MCF 10A (cell line): ENCODE results near the gene ARL5A. TPM values are rescaled to one million over a fixed set of nuclear protein-coding genes. Genes with fewer than 3 reads are reported as not detected.

Experiments
- BruUV-seq: library from RNA; stranded (reverse); fragments of 400-500 nt; replicated peaks from 2 replicates; lab custom pipeline; 2021; lab: Mats Ljungman, UMichigan
- CTCF ChIA-PET: fragments of 300-600 bp; sonication (Branson Sonifier 250); formaldehyde crosslinking; extraction: SDS; loops from one replicate; lab custom pipeline; 2021; ENCODE audit warnings: antibody characterized with exemption, inconsistent platforms; lab: Yijun Ruan, JAX
- POLR2A ChIA-PET: fragments of 300-600, 350-650 bp; sonication (Branson Sonifier 250); formaldehyde crosslinking; extraction: SDS; loops from one replicate; lab custom pipeline; 2020; ENCODE audit warnings: antibody characterized with exemption, inconsistent platforms; lab: Yijun Ruan, JAX
- DNase-seq: peaks from one replicate; pipeline ENCODE4 v3.0.0-alpha.2; 2018; ENCODE audit not compliant: unreplicated experiment
- H3K27ac Mint-ChIP-seq: one replicate; pipeline ENCODE4 v1.8.0; 2022; ENCODE audit warnings: mild to moderate bottlenecking, low read depth, mixed read lengths; ENCODE audit not compliant: unreplicated experiment
- H3K27me3 Mint-ChIP-seq: one replicate; pipeline ENCODE4 v1.8.0; 2022; ENCODE audit warnings: mixed read lengths; ENCODE audit not compliant: insufficient read depth, unreplicated experiment
- H3K36me3 Mint-ChIP-seq: one replicate; pipeline ENCODE4 v1.8.0; 2022; ENCODE audit warnings: mild to moderate bottlenecking, moderate library complexity, mixed read lengths; ENCODE audit not compliant: insufficient read depth, unreplicated experiment
- H3K4me1 Mint-ChIP-seq: one replicate; pipeline ENCODE4 v1.8.0; 2022; ENCODE audit warnings: mixed read lengths; ENCODE audit not compliant: insufficient read depth, unreplicated experiment
- H3K4me3 Mint-ChIP-seq: one replicate; pipeline ENCODE4 v1.8.0; 2022; ENCODE audit warnings: mild to moderate bottlenecking, moderate library complexity, mixed read lengths; ENCODE audit not compliant: unreplicated experiment
- H3K9me3 Mint-ChIP-seq: one replicate; pipeline ENCODE4 v1.8.0; 2022; ENCODE audit warnings: mixed read lengths; ENCODE audit not compliant: unreplicated experiment
- CTCF ChIP-seq: fragments of 200-600 bp; IDR thresholded peaks from one replicate; pipeline ENCODE4 v1.8.0; 2022; ENCODE audit warnings: antibody characterized with exemption, mild to moderate bottlenecking; ENCODE audit not compliant: unreplicated experiment
- intact Hi-C: fragments of 100-400 bp; cut with micrococcal nuclease; formaldehyde crosslinking; loops from 2 replicates; pipeline ENCODE4 v1.14.1; 2022
- total RNA-seq: library from RNA; stranded (reverse); gene quantifications from 2 replicates; pipeline ENCODE4 v1.2.3, GENCODE V29; 2022

Gene ARL5A
- total RNA-seq, 1 experiment from 2014 or later, result 34.8 TPM

DNA sequence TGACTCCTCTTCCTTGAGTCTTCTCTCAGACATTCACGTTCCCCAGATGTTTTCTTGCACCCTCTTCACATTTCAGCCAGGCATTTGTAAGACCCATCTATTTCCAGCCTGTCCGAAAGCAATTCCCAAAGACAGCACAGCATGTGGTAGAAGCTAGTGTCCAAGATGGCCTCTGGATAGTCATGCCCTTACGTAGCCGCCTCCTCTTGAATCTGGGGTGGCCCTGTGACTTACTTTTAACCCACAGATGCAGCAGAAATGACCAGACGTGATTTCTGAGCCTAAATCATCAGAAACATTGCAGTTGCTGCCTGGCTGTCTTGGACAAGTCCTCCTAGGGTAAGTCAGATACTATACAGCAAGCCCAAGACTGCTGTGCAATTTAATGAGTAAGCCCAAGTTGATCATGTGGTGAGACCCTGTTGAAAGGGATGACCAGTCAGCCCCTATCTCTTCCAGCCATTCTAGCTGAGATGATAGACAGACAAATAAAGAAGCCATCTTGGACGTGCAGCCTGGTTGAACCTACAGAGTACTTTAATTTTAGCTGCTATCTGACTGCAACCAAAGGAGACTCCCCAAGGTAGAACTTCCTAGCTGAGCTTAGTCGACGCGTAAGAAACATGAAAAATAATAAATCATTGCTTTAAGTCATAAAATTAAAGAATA, 12.3 kb downstream of the ARL5A start:
- no peak for TF ChIP-seq CTCF
- intact Hi-C loops, result no loop called here
- POLR2A ChIA-PET, result interaction anchor here (0.7 to 1.4 kb wide), 2 partner anchors 12 to 130 kb away, joined by 3 read pairs; partner anchors contain the start of gene ARL5A
- no peak for DNase-seq
- Mint-ChIP-seq H3K4me1 (peaks cover 3% of the 10 kb centered on the region), H3K4me3 (no peak overlapping the region), H3K9me3 (peaks cover under 1% of the 10 kb centered on the region), H3K27ac (no peak overlapping the region), H3K36me3 (peaks cover 11% of the 10 kb centered on the region), H3K27me3 (no peaks in the 10 kb centered on the region)
- no TSS peak for BruUV-seq
- CTCF ChIA-PET, result interaction anchor here (0.6 to 2.9 kb wide), 5 partner anchors 8 to 486 kb away, joined by 3 to 18 read pairs (median 6); no protein-coding TSS in a partner anchor

GRCh38 chr2:151810489-151810888, 17.7 kb downstream of the ARL5A start:
- no peaks in the 10 kb centered on the region for H3K4me1 Mint-ChIP-seq
- ChIA-PET POLR2A (interaction anchor here (0.6 to 1.0 kb wide), 3 partner anchors 16 to 689 kb away, joined by 3 to 4 read pairs (median 3); partner anchors contain the start of gene ARL5A), CTCF (interaction anchor here (0.7 to 1.0 kb wide), 2 partner anchors 203 to 825 kb away, joined by 3 to 6 read pairs; no protein-coding TSS in a partner anchor)
- no peak for DNase-seq
- no peak for TF ChIP-seq CTCF
- peaks cover 7% of the 10 kb centered on the region for H3K36me3 Mint-ChIP-seq
- no peaks in the 10 kb centered on the region for H3K9me3 Mint-ChIP-seq
- BruUV-seq, result no TSS peak
- no peak overlapping the region for H3K27ac Mint-ChIP-seq
- no peak overlapping the region for H3K4me3 Mint-ChIP-seq
- intact Hi-C loops, result no loop called here
- H3K27me3 Mint-ChIP-seq, result no peaks in the 10 kb centered on the region

- intact Hi-C loops, result no loop called here
- Mint-ChIP-seq H3K9me3 (no peaks in the 10 kb centered on the region), H3K4me3 (no peak overlapping the region), H3K4me1 (no peaks in the 10 kb centered on the region), H3K27ac (no peak overlapping the region), H3K27me3 (no peaks in the 10 kb centered on the region), H3K36me3 (peaks cover 7% of the 10 kb centered on the region)
- ChIA-PET CTCF (interaction anchor here (1.2 to 3.6 kb wide), 2 partner anchors 8 to 216 kb away, joined by 4 to 18 read pairs; no protein-coding TSS in a partner anchor), POLR2A (no interaction called here)
- no TSS peak for BruUV-seq
- no peak for TF ChIP-seq CTCF
- DNase-seq, result no peak
Observed at GRCh38 chr2:151809073-151809383, 19.2 kb downstream of the ARL5A start.

- ChIA-PET CTCF (interaction anchor here (0.6 to 3.6 kb wide), 10 partner anchors 8 to 308 kb away, joined by 3 to 18 read pairs (median 4); no protein-coding TSS in a partner anchor), POLR2A (interaction anchor here (0.6 to 1.4 kb wide), 2 partner anchors 19 to 120 kb away, joined by 5 read pairs; partner anchors contain the start of gene ARL5A)
- peak; percentile 38 for DNase-seq
- H3K36me3 Mint-ChIP-seq, result peaks cover 7% of the 10 kb centered on the region
- TF ChIP-seq CTCF, result peak; percentile 26
- H3K4me1 Mint-ChIP-seq, result no peaks in the 10 kb centered on the region
- no peak overlapping the region for H3K4me3 Mint-ChIP-seq
- H3K27ac Mint-ChIP-seq, result no peak overlapping the region
- no peaks in the 10 kb centered on the region for H3K9me3 Mint-ChIP-seq
- H3K27me3 Mint-ChIP-seq, result no peaks in the 10 kb centered on the region
- BruUV-seq, result no TSS peak
- intact Hi-C loops, result no loop called here
Observed at GRCh38 chr2:151808258-151809072, 19.8 kb downstream of the ARL5A start.
